Liver (tissue), 9 donors: ENCODE measurements around the gene OOSP2. TPM values are rescaled to one million over a fixed set of nuclear protein-coding genes. Genes with fewer than 3 reads are reported as not detected.

Experiments
- DNase-seq: peaks from one replicate; pipeline ENCODE4 v3.0.0-alpha.2; 2017; ENCODE audit warnings: low spot score
- H3K27ac ChIP-seq, 2 donors: one replicate each; pipeline ENCODE4 v1.7.0; 2013; ENCODE audit warnings: inconsistent platforms in 2 of 2, low read length in 2 of 2, control low read depth in 1 of 2, low read depth in 1 of 2, mild to moderate bottlenecking in 1 of 2
- H3K27me3 ChIP-seq, 4 donors: one replicate each; pipeline versions ENCODE4 v1.6.1 to v1.7.0; 2013; ENCODE audit warnings: low read length in 3 of 4, inconsistent platforms in 1 of 4, mild to moderate bottlenecking in 1 of 4, moderate library complexity in 1 of 4; ENCODE audit not compliant: control insufficient read depth in 4 of 4, insufficient read depth in 4 of 4
- H3K36me3 ChIP-seq, 4 donors: one replicate each; pipeline versions ENCODE4 v1.6.1 to v1.7.0; 2013; ENCODE audit warnings: low read length in 3 of 4, mild to moderate bottlenecking in 3 of 4, low read depth in 1 of 4, moderate library complexity in 1 of 4; ENCODE audit not compliant: control insufficient read depth in 4 of 4, insufficient read depth in 3 of 4
- H3K4me1 ChIP-seq, 4 donors: one replicate each; pipeline versions ENCODE4 v1.6.1 to v1.7.0; 2013; ENCODE audit warnings: low read length in 3 of 4, mild to moderate bottlenecking in 3 of 4, moderate library complexity in 1 of 4; ENCODE audit not compliant: control insufficient read depth in 4 of 4, insufficient read depth in 4 of 4
- H3K4me3 ChIP-seq, 3 donors: one replicate each; pipeline versions ENCODE4 v1.6.1 to v1.7.0; 2013; ENCODE audit warnings: low read length in 3 of 3, control low read depth in 1 of 3, low read depth in 1 of 3, mild to moderate bottlenecking in 1 of 3
- H3K9ac ChIP-seq, 2 donors: one replicate each; pipeline ENCODE4 v1.7.0; 2013; ENCODE audit warnings: low read length in 2 of 2, mild to moderate bottlenecking in 2 of 2, moderate library complexity in 2 of 2, control low read depth in 1 of 2, low read depth in 1 of 2
- H3K9me3 ChIP-seq, 4 donors: one replicate each; pipeline versions ENCODE4 v1.6.1 to v1.7.0; 2013; ENCODE audit warnings: low read length in 3 of 4; ENCODE audit not compliant: control insufficient read depth in 4 of 4
- ATF3 ChIP-seq: IDR thresholded peaks from 2 replicates; pipeline ENCODE4 v1.6.1; 2016; ENCODE audit warnings: antibody characterized with exemption
- CTCF ChIP-seq: fragments of 150-350 bp; IDR thresholded peaks from 2 replicates; pipeline ENCODE4 v1.5.1; 2017; ENCODE audit warnings: improper control_type of control experiment, low read depth, low read length; ENCODE audit not compliant: missing input control
- EGR1 ChIP-seq, 2 donors: IDR thresholded peaks; 2 replicates each; pipeline ENCODE4 v1.6.1; 2016 to 2018; ENCODE audit warnings: antibody characterized with exemption in 2 of 2, low read depth in 2 of 2
- FOXA1 ChIP-seq: IDR thresholded peaks from 2 replicates; pipeline ENCODE4 v1.6.1; 2016; ENCODE audit warnings: antibody characterized with exemption
- GABPA ChIP-seq, 2 donors: IDR thresholded peaks in 1 of 2; conservative IDR thresholded peaks in 1 of 2; 2 replicates each; pipeline ENCODE4 v1.6.1; 2016; ENCODE audit warnings: antibody characterized with exemption in 2 of 2, mild to moderate bottlenecking in 1 of 2, moderate library complexity in 1 of 2
- HNF4G ChIP-seq: IDR thresholded peaks from 2 replicates; pipeline ENCODE4 v1.6.1; 2016; ENCODE audit warnings: antibody characterized with exemption
- JUND ChIP-seq, 2 donors: IDR thresholded peaks; 2 replicates each; pipeline ENCODE4 v1.6.1; 2016; ENCODE audit warnings: antibody characterized with exemption in 2 of 2
- MAX ChIP-seq: IDR thresholded peaks from 2 replicates; pipeline ENCODE4 v1.6.1; 2016; ENCODE audit warnings: antibody characterized with exemption
- NR2F2 ChIP-seq: IDR thresholded peaks from 2 replicates; pipeline ENCODE4 v1.6.1; 2016; ENCODE audit warnings: antibody characterized with exemption
- RAD21 ChIP-seq, 2 donors: IDR thresholded peaks; 2 replicates each; pipeline ENCODE4 v1.6.1; 2016; ENCODE audit warnings: antibody characterized with exemption in 2 of 2, mild to moderate bottlenecking in 2 of 2
- REST ChIP-seq: IDR thresholded peaks from 2 replicates; pipeline ENCODE4 v1.6.1; 2016; ENCODE audit warnings: antibody characterized with exemption, mild to moderate bottlenecking
- RXRA ChIP-seq, 2 donors: IDR thresholded peaks; 2 replicates each; pipeline ENCODE4 v1.6.1; 2017 to 2018; ENCODE audit warnings: antibody characterized with exemption in 2 of 2, mild to moderate bottlenecking in 1 of 2
- SP1 ChIP-seq: IDR thresholded peaks from 2 replicates; pipeline ENCODE4 v1.6.1; 2018; ENCODE audit warnings: antibody characterized with exemption, mild to moderate bottlenecking
- TAF1 ChIP-seq: conservative IDR thresholded peaks from 2 replicates; pipeline ENCODE4 v1.6.1; 2016; ENCODE audit warnings: antibody characterized with exemption, mild to moderate bottlenecking
- YY1 ChIP-seq: IDR thresholded peaks from 2 replicates; pipeline ENCODE4 v1.6.1; 2016; ENCODE audit warnings: antibody characterized with exemption, mild to moderate bottlenecking
- WGBS: extraction: QIAGEN DNeasy Blood & Tissue Kit; methylation state at CpG from one replicate; pipeline ENCODE4 v1.1.7; 2013; 5-methylcytosine and 5-hydroxymethylcytosine counted together
- polyA plus RNA-seq, 2 donors: library from polyadenylated mRNA; stranded (reverse) in 1 of 2; unstranded in 1 of 2; fragments of 200-250 nt in 1 of 2; fragments of >200 nt in 1 of 2; fragmentation: Nextera tagmentation in 1 of 2; extraction: Ambion mirVana in 1 of 2; gene quantifications; one replicate each; pipeline versions ENCODE4 v1.2.1 to v1.2.3, GENCODE V29; 2013 to 2015
- total RNA-seq, 2 donors: library from RNA; depleted of rRNA; stranded (reverse); fragments of >200 nt; gene quantifications; one replicate each; pipeline ENCODE4 v1.2.3, GENCODE V29; 2014
- donor health status: healthy.
- donor health status: healthy.
- donor health status: healthy.
- donor health status: healthy.
- donor health status: healthy.

The OOSP2 gene
- total and polyA plus RNA-seq, 4 donors, result not detected

- Histone ChIP-seq H3K27ac (no peak overlapping the region), H3K9me3 (no peaks in the 10 kb centered on the region), H3K27me3 (no peaks in the 10 kb centered on the region), H3K9ac (no peak overlapping the region), H3K4me3 (no peak overlapping the region), H3K4me1 (no peaks in the 10 kb centered on the region), H3K36me3 (no peaks in the 10 kb centered on the region)
- TF ChIP-seq RXRA (IDR thresholded peaks at IDR 0.05) (no peak), NR2F2 (no peak), YY1 (no peak), MAX (no peak), FOXA1 (no peak), ATF3 (no peak), REST (no peak), RAD21 (IDR thresholded peaks at IDR 0.05) (no peak), GABPA (IDR thresholded peaks at IDR 0.05 in 1 of 2, conservative IDR thresholded peaks at IDR 0.05 in 1 of 2) (no peak), SP1 (no peak)
- 72% methylated on average over 1 of the region's 1 CpG for WGBS
- DNase-seq, result no peak
Observed at GRCh38 chr11:60064111-60064510, 23.9 kb downstream of the OOSP2 start.

GRCh38 chr11:60065801-60066200 lies 25.6 kb downstream of the OOSP2 start:
- Histone ChIP-seq H3K4me3 (no peak overlapping the region), H3K27me3 (no peaks in the 10 kb centered on the region), H3K4me1 (no peaks in the 10 kb centered on the region), H3K9me3 (no peaks in the 10 kb centered on the region), H3K36me3 (no peaks in the 10 kb centered on the region), H3K9ac (no peak overlapping the region), H3K27ac (no peak overlapping the region)
- WGBS, result 80% methylated on average over 1 of the region's 1 CpG
- no peak for TF ChIP-seq EGR1 (IDR thresholded peaks at IDR 0.05; ENCODE audit: low read depth in 2 of 2)
- TF ChIP-seq JUND (IDR thresholded peaks at IDR 0.05), result no peak
- TF ChIP-seq CTCF, result no peak
- no peak for TF ChIP-seq HNF4G
- no peak for TF ChIP-seq TAF1
- no peak for DNase-seq
